KOPT-K1 (cell line): ENCODE data around the gene PHACTR4.
"Not testable (repeated sequence)": the region's sequence is repeated elsewhere in the genome, so short reads cannot be mapped to it uniquely, and the experiment has no call there.

Experiments
- H3K27ac ChIP-seq: fragments of 200-600 bp; sonication (generic); 2 replicates; pipeline ENCODE4 v1.5.1; 2016; ENCODE audit warnings: antibody characterized with exemption, mild to moderate bottlenecking, low read depth, low read length; ENCODE audit not compliant: poor library complexity, severe bottlenecking
- H3K36me3 ChIP-seq: fragments of 200-600 bp; sonication (generic); 2 replicates; pipeline ENCODE4 v1.5.1; 2017; ENCODE audit warnings: antibody characterized with exemption, mild to moderate bottlenecking, low read length, moderate library complexity; ENCODE audit not compliant: insufficient read depth
- H3K9me3 ChIP-seq: fragments of 200-600 bp; sonication (generic); 2 replicates; pipeline ENCODE4 v1.5.1; 2017; ENCODE audit warnings: antibody characterized with exemption, low read length, mild to moderate bottlenecking; ENCODE audit not compliant: insufficient read depth, poor library complexity, severe bottlenecking

PHACTR4 gene

DNA sequence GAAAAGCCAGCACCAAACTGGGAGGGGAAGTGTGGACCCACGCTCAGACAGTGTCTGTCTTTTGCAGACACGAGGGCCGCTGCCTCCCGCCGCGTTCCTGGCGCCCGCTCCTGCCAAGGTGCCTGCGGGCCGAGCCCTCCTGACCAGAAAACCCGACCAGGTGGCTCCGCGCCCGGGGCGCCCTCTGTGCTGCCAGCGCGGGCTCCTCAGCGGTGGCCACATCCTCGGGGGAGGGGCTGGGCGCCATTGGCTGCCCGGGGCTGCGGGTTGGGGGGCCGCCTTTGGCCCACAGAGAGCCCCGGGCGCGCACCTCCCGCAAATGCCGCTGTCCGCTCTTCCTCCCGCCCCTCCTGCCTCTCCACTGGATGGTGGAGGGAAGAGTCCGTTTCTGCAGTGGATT, 160.9 kb downstream of the PHACTR4 start:
- no peaks in the 10 kb centered on the region for H3K9me3 ChIP-seq
- no peak overlapping the region for H3K27ac ChIP-seq
- peaks cover 89% of the 10 kb centered on the region for H3K36me3 ChIP-seq

DNA sequence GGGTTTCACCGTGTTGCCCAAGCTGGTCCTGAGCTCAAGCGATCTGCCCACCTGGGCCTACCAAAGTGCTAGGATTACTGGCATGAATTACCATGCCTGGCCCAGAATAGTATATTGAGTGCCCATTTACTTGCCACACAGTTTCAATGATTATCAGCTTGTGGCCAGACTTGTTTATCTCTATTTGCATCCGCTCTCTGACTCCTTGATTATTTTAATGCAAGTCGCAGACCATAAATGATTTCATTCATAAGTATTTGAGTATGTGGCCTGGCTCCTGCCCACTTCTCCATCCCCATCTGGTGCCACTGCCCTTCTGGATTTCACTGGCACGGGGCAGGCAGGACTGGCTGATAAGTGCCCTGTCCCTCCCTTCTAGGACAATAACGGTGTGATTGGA, 165.1 kb downstream of the PHACTR4 start:
- Histone ChIP-seq H3K9me3 (no peaks in the 10 kb centered on the region), H3K27ac (no peak overlapping the region), H3K36me3 (peaks cover 93% of the 10 kb centered on the region)

DNA sequence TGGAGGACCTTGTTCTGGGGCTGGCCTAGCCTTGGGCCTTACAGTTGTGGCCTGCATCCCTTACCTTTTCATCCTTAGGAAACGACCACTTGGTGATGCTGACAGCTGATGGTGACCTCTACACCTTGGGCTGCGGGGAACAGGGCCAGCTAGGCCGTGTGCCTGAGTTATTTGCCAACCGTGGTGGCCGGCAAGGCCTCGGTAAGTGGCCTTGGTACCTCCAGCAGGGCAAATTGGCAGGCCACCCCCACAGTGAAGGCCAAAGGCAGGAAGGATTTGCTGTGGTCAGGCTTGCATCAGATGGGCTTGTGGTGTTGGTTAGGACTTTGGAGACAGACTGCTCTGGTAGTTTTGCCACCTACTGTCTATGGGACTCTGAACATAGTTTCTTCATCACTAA, 165.6 kb downstream of the PHACTR4 start:
- peaks cover 91% of the 10 kb centered on the region for H3K36me3 ChIP-seq
- no peaks in the 10 kb centered on the region for H3K9me3 ChIP-seq
- no peak overlapping the region for H3K27ac ChIP-seq

DNA sequence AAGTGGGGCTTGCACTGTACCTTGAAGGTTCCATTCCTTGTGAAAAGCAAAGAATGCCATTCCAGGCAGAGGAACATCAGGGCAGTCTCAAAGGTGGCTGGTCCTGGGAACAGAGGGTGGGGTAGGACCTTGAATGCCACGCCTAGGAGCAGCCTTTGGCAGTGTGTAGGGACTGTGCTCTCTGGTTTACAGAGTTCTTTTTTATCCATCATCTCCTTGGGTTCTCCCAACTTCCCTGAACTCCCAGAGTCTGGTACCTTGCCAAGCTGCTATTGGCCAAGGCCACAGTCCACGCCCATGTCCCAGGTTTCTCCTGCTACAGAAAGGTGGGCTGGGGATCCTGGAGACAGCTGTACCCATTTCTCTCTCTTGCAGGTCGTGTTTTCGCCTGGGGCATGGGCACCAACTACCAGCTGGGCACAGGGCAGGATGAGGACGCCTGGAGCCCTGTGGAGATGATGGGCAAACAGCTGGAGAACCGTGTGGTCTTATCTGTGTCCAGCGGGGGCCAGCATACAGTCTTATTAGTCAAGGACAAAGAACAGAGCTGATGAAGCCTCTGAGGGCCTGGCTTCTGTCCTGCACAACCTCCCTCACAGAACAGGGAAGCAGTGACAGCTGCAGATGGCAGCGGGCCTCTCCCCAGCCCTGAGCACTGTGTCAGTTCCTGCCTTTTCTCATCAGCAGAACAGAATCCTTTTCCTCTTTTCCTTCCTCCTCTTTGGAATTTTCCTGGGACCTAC, 168.1 kb downstream of the PHACTR4 start:
- H3K27ac ChIP-seq: no peak overlapping the region
- peaks cover 70% of the 10 kb centered on the region for H3K36me3 ChIP-seq
- H3K9me3 ChIP-seq: no peaks in the 10 kb centered on the region

DNA sequence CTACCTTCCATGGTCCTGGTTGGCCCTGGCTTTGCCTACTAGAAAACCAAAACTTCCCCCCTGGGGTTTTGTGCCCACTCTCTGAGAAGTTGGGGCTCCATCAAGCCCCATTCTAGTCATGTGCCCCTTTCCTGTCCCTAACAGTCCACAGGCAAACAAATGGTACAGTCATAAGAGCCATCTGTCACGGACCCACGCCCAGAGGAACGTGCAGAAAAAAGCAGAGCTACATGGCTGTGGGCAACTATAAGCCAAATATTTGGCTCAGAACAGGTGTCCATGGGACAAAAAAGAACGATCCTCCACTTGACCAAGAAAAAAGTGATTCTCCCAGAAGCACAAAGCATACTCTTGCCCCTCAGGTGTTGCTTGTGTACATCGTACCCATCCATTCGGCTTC, 168.7 kb downstream of the PHACTR4 start:
- H3K9me3 ChIP-seq: no peaks in the 10 kb centered on the region
- H3K27ac ChIP-seq: no peak overlapping the region
- peaks cover 64% of the 10 kb centered on the region for H3K36me3 ChIP-seq

DNA sequence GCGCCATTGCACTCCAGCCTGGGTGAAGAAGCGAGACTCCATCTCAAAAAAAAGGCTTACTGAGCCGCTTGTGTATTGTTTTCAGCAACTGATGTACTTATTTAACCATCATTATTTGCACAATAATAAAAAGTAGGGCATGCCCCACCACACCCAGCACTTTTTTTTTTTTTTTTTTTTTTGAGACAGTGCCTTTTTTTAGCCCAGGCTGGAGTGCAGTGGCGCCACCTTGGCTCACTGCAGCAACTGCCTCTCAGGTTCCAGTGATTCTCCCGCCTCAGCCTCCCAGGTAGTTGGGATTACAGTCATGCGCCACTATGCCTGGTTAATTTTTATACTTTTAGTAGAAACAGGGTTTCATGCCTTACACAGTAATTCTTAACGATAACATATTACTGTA, 171.1 kb downstream of the PHACTR4 start:
- Histone ChIP-seq H3K27ac (no peak overlapping the region), H3K36me3 (peaks cover 45% of the 10 kb centered on the region), H3K9me3 (no peaks in the 10 kb centered on the region)

DNA sequence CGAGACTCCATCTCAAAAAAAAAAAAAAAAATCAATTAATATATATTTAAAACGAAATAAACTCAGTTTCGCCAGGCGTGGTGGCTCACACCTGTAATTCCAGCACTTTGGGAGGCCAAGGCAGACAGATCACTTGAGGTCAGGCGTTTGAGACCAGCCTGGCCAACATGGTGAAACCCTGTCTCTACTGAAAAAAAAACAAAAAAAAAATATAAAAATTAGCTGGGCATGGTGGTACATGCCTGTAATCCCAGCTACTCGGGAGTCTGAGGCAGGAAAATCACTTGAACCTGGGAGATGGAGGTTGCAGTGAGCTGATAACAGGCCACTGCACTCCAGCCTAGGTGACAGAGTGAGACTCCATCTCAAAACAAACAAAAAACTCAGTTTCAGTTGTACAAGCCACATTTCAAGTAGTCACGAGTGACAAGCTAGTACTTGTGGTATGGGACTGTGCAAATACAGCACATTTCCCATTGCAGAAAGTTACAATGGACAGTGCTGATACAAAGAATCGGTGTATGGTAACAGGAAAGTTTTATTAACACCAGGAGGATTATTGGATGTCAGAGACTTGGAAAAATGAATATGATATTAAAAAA, 172.0 kb downstream of the PHACTR4 start:
- peaks cover 36% of the 10 kb centered on the region for H3K36me3 ChIP-seq
- H3K27ac ChIP-seq, H3K9me3 ChIP-seq: not testable (repeated sequence)

DNA sequence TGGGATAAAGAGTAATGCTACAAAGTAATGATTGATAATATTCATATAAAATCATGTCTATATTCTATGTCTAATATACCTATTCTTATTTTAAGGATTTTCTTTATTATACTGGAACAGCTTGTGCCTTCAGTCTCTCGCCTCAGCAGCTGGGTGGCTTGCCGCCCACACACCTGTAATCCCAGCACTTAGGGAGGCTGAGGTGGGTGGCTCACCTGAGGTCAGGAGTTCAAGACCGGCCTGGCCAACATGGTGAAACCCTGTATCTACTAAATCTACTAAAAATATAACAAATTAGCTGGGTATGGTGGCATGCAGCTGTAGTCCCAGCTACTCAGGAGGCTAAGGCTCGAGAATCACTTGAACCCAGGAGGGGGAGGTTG, 175.7 kb downstream of the PHACTR4 start:
- Histone ChIP-seq H3K9me3 (no peaks in the 10 kb centered on the region), H3K27ac (no peak overlapping the region), H3K36me3 (0 out of 2 replicates have a peak, but pooled peaks cover 3% of the 10 kb centered on the region)

DNA sequence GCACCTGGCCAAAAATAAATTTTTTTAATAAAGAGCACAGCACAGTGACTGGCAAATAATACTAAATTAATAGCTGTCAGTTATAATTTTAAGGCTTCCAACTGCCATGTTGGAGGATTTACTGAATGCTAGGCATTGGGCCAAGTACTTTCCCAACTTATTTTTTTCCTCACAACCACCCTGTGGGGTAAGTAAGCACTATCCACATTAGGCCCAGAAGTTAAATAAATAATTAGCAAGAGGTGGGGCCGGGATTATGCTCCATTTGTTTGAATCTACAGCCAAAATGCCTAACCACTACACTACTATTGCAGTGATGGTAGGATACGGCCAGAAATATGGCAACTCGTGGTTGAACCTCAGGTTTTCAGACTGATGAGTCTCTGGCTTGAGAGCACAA, 178.8 kb downstream of the PHACTR4 start:
- no peak overlapping the region for H3K27ac ChIP-seq
- H3K9me3 ChIP-seq: no peaks in the 10 kb centered on the region
- H3K36me3 ChIP-seq: no peaks in the 10 kb centered on the region
